Measurements from ENCODE around the gene MFSD12. TPM values are rescaled to one million over a fixed set of nuclear protein-coding genes. Genes with fewer than 3 reads are reported as not detected.

MFSD12 gene
- total RNA-seq, 1 donor from 2014 or later = 85.5 TPM

DNA sequence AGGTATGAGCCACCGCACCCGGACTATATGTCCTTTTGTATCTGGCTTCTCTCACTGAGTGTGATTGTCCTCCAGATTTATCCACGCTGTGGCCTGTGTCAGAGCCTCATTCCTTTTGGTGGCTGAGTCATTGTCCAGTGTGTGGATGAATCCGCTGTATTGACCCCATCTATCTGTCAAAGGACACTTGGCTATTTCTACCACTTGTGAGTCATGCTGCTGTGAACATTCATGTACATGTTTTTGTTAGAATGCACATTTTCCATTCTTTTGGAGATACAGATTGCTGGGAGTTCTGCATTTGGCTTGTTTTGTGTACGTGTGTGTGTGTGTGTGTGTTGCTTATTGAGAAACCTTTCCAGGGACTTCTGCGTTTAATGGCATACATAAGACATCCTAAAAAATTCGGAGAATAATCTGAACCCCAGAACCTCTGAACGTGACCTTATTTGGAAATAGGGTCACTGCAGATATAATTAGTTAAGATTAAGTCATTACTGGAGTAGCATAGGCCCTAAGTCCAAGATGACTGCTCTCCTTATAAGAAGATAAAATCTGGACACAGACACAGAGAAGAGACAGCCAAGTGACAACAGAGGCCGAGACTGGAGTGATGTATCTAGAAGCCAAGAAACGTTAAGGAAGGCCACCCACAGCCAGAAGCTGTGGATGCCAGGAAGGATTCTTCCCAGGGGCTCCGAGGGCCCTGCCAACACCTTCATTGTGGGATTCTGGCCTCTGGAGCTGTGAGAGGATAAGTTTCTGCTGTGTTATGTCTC lies 23.0 kb upstream of the MFSD12 start:
- TF ChIP-seq, protein P1, sequence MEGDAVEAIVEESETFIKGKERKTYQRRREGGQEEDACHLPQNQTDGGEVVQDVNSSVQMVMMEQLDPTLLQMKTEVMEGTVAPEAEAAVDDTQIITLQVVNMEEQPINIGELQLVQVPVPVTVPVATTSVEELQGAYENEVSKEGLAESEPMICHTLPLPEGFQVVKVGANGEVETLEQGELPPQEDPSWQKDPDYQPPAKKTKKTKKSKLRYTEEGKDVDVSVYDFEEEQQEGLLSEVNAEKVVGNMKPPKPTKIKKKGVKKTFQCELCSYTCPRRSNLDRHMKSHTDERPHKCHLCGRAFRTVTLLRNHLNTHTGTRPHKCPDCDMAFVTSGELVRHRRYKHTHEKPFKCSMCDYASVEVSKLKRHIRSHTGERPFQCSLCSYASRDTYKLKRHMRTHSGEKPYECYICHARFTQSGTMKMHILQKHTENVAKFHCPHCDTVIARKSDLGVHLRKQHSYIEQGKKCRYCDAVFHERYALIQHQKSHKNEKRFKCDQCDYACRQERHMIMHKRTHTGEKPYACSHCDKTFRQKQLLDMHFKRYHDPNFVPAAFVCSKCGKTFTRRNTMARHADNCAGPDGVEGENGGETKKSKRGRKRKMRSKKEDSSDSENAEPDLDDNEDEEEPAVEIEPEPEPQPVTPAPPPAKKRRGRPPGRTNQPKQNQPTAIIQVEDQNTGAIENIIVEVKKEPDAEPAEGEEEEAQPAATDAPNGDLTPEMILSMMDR (IDR thresholded peaks at IDR 0.05) = no peak
- Mint-ChIP-seq H3K4me3 (ENCODE audit: unreplicated experiment) (no peak overlapping the region), H3K27ac (ENCODE audit: unreplicated experiment) (peak overlapping the region; percentile 82), H3K36me3 (ENCODE audit: unreplicated experiment) (peaks cover 4% of the 10 kb centered on the region), H3K4me1 (ENCODE audit: unreplicated experiment) (peaks cover 20% of the 10 kb centered on the region), H3K27me3 (ENCODE audit: unreplicated experiment) (no peaks in the 10 kb centered on the region), H3K9me3 (ENCODE audit: unreplicated experiment) (no peaks in the 10 kb centered on the region)
- DNase-seq (ENCODE audit: extremely low spot score, unreplicated experiment) = no peak

GRCh38 chr19:3578390-3578789 lies 21.0 kb upstream of the MFSD12 start:
- Mint-ChIP-seq H3K27ac (ENCODE audit: unreplicated experiment) (no peak overlapping the region), H3K4me1 (ENCODE audit: unreplicated experiment) (peaks cover 26% of the 10 kb centered on the region), H3K36me3 (ENCODE audit: unreplicated experiment) (peaks cover 11% of the 10 kb centered on the region), H3K9me3 (ENCODE audit: unreplicated experiment) (no peaks in the 10 kb centered on the region), H3K4me3 (ENCODE audit: unreplicated experiment) (no peak overlapping the region), H3K27me3 (ENCODE audit: unreplicated experiment) (no peaks in the 10 kb centered on the region)
- DNase-seq (ENCODE audit: extremely low spot score, unreplicated experiment) = no peak
- TF ChIP-seq, protein P1 (IDR thresholded peaks at IDR 0.05) = no peak

DNA sequence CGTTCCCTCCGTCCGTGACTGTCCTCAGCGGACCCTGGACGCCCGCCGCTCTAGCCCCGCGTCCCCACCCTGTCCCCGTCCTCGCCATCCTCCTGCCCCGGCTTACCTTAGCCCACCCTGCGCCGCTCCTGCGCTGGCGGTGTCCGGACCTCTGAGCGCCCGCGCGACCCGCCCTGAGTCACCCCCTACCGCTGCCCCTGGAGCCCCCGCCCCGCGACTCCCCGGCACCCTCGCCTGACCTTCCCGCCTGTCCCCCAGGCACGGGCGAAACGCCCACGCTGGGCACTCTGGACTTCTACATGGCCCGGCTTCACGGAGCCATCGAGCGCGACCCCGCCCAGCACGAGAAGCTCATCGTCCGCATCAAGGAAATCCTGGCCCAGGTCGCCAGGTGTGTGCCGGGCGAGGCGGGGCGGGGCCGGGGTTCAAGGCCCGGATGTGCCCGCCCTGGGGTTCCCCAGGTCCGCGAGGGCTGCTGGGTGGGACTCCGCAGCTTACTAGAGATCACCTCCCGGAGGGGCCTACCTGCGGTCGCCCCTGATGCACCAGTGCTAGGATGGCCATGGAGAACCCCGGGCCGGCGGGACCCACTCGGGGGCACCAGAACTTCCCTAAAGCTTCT lies 20.4 kb upstream of the MFSD12 start:
- TF ChIP-seq, protein P1 (IDR thresholded peaks at IDR 0.05) = no peak
- Mint-ChIP-seq H3K4me3 (ENCODE audit: unreplicated experiment) (no peak overlapping the region), H3K4me1 (ENCODE audit: unreplicated experiment) (peaks cover 26% of the 10 kb centered on the region), H3K27me3 (ENCODE audit: unreplicated experiment) (no peaks in the 10 kb centered on the region), H3K36me3 (ENCODE audit: unreplicated experiment) (peaks cover 11% of the 10 kb centered on the region), H3K27ac (ENCODE audit: unreplicated experiment) (no peak overlapping the region), H3K9me3 (ENCODE audit: unreplicated experiment) (no peaks in the 10 kb centered on the region)
- DNase-seq (ENCODE audit: extremely low spot score, unreplicated experiment) = no peak

- TF ChIP-seq, protein P1 (IDR thresholded peaks at IDR 0.05) = no peak
- H3K4me3 Mint-ChIP-seq (ENCODE audit: unreplicated experiment) = no peak overlapping the region
Observed at GRCh38 chr19:3576696-3577443, 19.5 kb upstream of the MFSD12 start.

More at GRCh38 chr19:3576696-3577443, 19.5 kb upstream of the MFSD12 start:
- DNase-seq (ENCODE audit: extremely low spot score, unreplicated experiment) = no peak
- H3K4me1 Mint-ChIP-seq (ENCODE audit: unreplicated experiment) = peaks cover 30% of the 10 kb centered on the region
- peaks cover 11% of the 10 kb centered on the region for H3K36me3 Mint-ChIP-seq (ENCODE audit: unreplicated experiment)
- H3K27ac Mint-ChIP-seq (ENCODE audit: unreplicated experiment) = no peak overlapping the region
- H3K9me3 Mint-ChIP-seq (ENCODE audit: unreplicated experiment) = no peaks in the 10 kb centered on the region
- H3K27me3 Mint-ChIP-seq (ENCODE audit: unreplicated experiment) = no peaks in the 10 kb centered on the region
